GM13977 (cell line): ENCODE data around the gene THAP3.

Source experiments
- DNase-seq: peaks from one replicate; pipeline ENCODE4 v3.0.0; 2012; ENCODE audit warnings: low spot score
- in situ Hi-C: fragments of 300-500 bp; cut with MboI; formaldehyde crosslinking; loops from one replicate; pipeline ENCODE4 v1.12.0; 2022; ENCODE audit warnings: low sequenced_read_pairs, low pct_unique_long_range_greater_than_20kb, mixed read lengths, inconsistent platforms; ENCODE audit not compliant: unreplicated experiment
- TF ChIP-seq, protein P1 (sequence below): IDR thresholded peaks from 2 replicates; pipeline ENCODE4 v1.5.1; 2012; ENCODE audit warnings: mild to moderate bottlenecking, control low read depth; ENCODE audit not compliant: insufficient read depth; ENCODE audit errors: extremely low read depth, missing control alignments

Gene THAP3

DNA sequence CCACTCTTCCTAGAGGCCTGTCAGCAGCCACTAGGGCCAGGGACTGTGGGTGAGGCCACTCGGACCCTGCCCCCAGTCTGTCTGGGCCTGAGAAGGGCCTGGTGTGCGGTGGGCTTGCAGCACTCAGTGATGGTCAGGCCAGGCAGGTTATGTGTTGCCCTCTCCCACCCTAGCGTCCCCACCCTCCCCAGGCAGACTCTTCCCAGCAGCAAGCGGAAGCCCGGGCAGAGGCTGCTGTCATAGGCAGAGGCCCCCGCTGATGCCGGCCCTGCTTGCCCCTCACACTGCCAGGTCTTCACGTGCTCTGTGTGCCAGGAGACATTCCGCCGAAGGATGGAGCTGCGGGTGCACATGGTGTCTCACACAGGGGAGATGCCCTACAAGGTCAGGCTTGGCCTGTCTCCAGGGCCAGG, 38.3 kb upstream of the THAP3 start:
- in situ Hi-C loops = no loop called here
- DNase-seq = no peak
- TF ChIP-seq, protein P1, sequence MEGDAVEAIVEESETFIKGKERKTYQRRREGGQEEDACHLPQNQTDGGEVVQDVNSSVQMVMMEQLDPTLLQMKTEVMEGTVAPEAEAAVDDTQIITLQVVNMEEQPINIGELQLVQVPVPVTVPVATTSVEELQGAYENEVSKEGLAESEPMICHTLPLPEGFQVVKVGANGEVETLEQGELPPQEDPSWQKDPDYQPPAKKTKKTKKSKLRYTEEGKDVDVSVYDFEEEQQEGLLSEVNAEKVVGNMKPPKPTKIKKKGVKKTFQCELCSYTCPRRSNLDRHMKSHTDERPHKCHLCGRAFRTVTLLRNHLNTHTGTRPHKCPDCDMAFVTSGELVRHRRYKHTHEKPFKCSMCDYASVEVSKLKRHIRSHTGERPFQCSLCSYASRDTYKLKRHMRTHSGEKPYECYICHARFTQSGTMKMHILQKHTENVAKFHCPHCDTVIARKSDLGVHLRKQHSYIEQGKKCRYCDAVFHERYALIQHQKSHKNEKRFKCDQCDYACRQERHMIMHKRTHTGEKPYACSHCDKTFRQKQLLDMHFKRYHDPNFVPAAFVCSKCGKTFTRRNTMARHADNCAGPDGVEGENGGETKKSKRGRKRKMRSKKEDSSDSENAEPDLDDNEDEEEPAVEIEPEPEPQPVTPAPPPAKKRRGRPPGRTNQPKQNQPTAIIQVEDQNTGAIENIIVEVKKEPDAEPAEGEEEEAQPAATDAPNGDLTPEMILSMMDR = no peak

DNA sequence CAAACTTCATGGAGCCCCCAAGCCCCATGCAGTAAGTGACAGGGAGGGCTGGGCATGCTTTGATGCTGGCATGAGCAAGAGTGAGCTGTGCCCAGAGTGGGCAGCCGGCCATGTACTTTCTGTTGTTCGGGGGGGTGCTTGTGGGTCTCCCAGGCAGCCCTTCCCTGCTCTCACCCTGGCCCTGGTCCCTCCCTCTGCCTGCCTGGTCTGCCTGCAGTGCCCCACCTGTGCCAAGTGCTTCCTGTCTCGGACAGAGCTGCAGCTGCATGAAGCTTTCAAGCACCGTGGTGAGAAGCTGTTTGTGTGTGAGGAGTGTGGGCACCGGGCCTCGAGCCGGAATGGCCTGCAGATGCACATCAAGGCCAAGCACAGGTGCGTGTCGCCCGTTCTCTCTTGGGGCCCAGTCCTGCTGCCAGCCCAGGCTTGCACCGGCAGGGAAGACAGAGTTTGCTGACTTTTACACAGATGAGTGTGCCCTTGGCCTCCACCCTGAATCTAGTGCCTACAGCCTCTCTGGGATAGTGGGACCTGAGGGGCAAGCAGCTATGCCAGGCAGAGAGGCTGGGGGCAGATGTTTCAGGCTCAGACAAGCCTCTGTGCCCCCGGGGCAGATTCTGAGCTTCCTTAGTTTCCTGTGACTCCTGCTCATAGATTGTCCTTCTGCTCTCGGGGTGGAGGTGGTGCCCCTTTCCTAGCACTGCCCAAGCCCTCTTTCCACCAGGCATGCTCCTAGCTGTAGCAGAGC, 37.2 kb upstream of the THAP3 start:
- no peak for DNase-seq
- TF ChIP-seq, protein P1 = no peak
- in situ Hi-C loops = no loop called here

DNA sequence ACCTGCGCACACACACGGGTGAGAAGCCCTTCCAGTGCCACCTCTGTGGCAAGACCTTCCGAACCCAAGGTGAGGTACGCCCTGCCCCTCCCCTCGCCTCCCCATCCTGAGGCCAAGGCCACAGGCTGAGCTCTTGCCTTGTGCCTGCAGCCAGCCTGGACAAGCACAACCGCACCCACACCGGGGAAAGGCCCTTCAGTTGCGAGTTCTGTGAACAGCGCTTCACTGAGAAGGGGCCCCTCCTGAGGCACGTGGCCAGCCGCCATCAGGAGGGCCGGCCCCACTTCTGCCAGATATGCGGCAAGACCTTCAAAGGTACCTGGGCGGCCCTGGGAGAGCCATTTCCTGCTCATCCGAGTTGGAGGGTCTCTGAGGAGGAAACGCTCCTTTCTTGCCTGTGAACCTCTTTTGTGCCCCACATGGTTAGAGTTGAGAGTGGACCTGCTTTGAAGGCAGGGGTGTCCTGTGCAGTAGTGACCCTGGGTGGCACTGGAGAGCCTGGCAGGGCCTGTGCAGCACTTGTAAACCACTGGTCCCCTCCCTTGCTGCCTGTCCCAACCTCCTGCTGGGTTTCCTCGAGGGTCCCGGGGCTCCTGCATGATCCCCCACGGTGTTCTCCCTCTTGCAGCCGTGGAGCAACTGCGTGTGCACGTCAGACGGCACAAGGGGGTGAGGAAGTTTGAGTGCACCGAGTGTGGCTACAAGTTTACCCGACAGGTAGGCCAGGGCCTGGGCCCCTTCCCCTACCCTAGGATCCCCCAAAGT, 36.4 kb upstream of the THAP3 start:
- DNase-seq = no peak
- TF ChIP-seq, protein P1 = no peak
- in situ Hi-C loops = no loop called here

DNA sequence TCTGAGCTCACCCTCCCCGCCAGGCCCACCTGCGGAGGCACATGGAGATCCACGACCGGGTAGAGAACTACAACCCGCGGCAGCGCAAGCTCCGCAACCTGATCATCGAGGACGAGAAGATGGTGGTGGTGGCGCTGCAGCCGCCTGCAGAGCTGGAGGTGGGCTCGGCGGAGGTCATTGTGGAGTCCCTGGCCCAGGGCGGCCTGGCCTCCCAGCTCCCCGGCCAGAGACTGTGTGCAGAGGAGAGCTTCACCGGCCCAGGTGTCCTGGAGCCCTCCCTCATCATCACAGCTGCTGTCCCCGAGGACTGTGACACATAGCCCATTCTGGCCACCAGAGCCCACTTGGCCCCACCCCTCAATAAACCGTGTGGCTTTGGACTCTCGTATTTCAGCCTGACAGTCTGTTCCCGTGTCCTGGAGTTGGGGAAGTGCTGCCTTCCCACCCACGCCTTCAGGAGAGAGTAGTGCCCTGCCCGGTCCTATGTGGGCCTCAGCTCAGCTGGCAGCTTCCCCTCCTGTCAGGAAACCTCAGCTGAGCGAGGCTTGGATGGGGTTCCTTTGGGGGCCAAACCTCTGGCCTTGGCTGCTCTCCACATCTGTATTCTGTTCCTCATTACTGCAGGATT, 35.7 kb upstream of the THAP3 start:
- no peak for DNase-seq
- in situ Hi-C loops = no loop called here
- TF ChIP-seq, protein P1 = no peak

DNA sequence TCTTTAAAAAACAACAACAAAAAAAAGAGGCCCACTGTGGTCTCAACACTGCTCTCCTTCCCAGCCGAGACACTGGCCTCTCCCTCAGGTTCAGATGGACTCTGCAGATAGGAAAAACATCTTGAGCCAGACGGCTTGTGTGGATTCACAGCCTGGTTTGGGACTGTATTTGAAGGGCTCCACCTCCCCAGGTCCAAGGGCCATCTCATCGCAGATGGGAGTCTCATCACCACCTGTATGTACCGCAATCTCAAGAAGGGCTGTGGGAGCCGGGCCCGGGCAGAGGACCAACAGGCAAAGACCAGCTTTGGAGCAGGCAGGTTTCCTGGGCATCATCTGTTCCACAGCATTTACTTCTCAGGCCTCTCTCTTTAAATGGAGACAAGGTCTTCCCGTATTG, 34.6 kb upstream of the THAP3 start:
- DNase-seq = no peak
- in situ Hi-C loops = no loop called here
- TF ChIP-seq, protein P1 = no peak

DNA sequence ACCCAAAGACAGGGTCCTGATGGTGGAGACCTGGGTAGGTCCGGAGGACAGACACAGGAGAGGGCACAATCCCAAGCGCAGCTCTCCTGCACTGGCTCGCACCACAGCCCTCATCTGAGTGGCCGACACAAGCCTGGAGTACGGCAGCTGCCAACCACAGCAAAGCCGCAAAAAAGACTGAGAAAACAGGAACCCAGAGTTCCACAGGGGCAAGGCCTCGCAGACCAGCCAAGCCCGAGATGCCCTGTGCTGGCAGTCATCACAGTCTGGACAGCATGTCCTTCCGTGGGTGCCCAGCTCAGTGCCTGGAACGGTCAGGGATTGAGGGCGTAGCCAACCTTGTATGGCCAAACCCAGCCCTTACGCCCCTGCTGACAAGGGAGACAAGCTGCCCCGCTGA, 33.4 kb upstream of the THAP3 start:
- no peak for DNase-seq
- TF ChIP-seq, protein P1 = no peak
- in situ Hi-C loops = no loop called here
